Nephron progenitor cell (in vitro differentiated cells): ENCODE measurements around the gene TSKS.

Experiments used
- DNase-seq: peaks from one replicate; pipeline ENCODE4 v3.0.0; 2021
- H3K27ac Mint-ChIP-seq: 2 replicates; pipeline ENCODE4 v1.8.0; 2021; ENCODE audit warnings: mild to moderate bottlenecking, moderate library complexity, mixed read lengths
- H3K27me3 Mint-ChIP-seq: 2 replicates; pipeline ENCODE4 v1.8.0; 2021; ENCODE audit warnings: mild to moderate bottlenecking, low read depth, mixed read lengths; ENCODE audit not compliant: poor library complexity
- H3K36me3 Mint-ChIP-seq: 2 replicates; pipeline ENCODE4 v1.8.0; 2021; ENCODE audit warnings: low read depth, mixed read lengths
- H3K4me1 Mint-ChIP-seq: 2 replicates; pipeline ENCODE4 v1.8.0; 2021; ENCODE audit warnings: mixed read lengths
- H3K4me3 Mint-ChIP-seq: 2 replicates; pipeline ENCODE4 v1.8.0; 2021; ENCODE audit warnings: mild to moderate bottlenecking, moderate library complexity, mixed read lengths
- H3K9me3 Mint-ChIP-seq: 2 replicates; pipeline ENCODE4 v1.8.0; 2021; ENCODE audit warnings: mild to moderate bottlenecking, moderate library complexity, mixed read lengths
- TF ChIP-seq, protein P1 (sequence below): fragments of 200-600 bp; sonication (generic); IDR thresholded peaks from 2 replicates; pipeline ENCODE4 v1.5.0; 2021; ENCODE audit warnings: antibody characterized with exemption

Gene TSKS

DNA sequence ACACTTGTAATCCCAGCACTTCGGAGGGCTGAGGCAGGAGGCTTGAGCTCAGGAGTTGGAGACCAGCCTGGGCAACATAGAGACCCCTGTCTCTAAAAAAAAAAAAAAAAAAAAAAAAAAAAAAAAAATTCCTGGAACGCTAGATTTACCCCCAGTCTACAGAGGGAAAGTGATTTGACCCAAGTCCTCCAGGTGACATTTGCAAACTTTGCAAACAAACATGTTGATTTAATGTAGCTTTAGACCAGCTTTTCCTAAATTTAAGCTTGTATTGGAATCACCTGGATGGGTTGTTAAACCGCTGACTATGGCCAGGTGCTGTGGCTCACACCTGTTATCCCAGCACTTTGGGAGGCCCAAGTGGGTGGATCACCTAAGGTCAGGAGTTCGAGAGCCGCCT, 63.7 kb downstream of the TSKS start:
- Mint-ChIP-seq H3K36me3 (peaks cover 22% of the 10 kb centered on the region), H3K4me3 (no peak overlapping the region), H3K4me1 (peaks cover 24% of the 10 kb centered on the region), H3K27me3 (no peaks in the 10 kb centered on the region), H3K27ac (no peak overlapping the region), H3K9me3 (no peaks in the 10 kb centered on the region)
- no peak for DNase-seq
- TF ChIP-seq, protein P1, sequence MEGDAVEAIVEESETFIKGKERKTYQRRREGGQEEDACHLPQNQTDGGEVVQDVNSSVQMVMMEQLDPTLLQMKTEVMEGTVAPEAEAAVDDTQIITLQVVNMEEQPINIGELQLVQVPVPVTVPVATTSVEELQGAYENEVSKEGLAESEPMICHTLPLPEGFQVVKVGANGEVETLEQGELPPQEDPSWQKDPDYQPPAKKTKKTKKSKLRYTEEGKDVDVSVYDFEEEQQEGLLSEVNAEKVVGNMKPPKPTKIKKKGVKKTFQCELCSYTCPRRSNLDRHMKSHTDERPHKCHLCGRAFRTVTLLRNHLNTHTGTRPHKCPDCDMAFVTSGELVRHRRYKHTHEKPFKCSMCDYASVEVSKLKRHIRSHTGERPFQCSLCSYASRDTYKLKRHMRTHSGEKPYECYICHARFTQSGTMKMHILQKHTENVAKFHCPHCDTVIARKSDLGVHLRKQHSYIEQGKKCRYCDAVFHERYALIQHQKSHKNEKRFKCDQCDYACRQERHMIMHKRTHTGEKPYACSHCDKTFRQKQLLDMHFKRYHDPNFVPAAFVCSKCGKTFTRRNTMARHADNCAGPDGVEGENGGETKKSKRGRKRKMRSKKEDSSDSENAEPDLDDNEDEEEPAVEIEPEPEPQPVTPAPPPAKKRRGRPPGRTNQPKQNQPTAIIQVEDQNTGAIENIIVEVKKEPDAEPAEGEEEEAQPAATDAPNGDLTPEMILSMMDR = no peak

DNA sequence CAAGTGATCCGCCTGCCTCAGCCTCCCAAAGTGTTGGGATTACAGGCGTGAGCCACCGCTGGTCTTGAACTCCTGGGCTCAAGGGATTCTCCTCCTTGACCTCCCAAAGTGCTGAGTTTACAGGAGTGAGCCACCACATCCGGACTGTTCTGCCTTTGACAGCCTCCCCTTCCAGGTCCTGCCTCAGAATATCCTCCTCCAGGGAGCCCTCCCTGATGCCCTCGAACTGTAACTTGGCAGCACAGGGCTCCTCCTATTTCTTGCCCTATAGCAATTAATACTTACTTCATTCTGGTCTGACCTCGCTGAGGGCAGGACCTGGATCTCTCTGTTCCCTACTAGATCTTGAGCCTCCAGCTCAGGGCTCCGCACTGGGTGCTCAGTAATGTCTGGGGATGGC, 66.2 kb downstream of the TSKS start:
- no peak for DNase-seq
- no peak overlapping the region for H3K4me3 Mint-ChIP-seq

DNA sequence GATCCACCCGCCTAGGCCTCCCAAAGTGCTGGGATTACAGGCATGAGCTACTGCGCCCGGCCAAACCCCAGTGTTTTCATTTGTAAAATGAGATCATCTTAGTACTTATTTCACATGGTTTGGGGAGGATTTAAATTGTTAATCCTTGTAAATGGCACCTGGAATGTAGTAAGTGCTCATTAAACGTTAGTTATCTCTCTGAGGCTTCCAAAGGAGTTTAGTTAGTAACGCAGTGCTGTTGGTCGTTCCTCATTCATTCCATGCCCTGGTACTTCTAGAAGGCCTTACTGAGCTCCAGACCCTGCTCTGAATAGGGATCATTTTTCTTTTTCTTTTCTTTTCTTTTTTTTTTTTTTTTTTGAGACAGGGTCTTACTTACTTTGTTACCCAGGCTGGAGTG, 67.0 kb downstream of the TSKS start:
- H3K36me3 Mint-ChIP-seq = peaks cover 30% of the 10 kb centered on the region
- TF ChIP-seq, protein P1 = no peak
- H3K9me3 Mint-ChIP-seq = no peaks in the 10 kb centered on the region
- H3K4me1 Mint-ChIP-seq = peaks cover 33% of the 10 kb centered on the region
- H3K27ac Mint-ChIP-seq = no peak overlapping the region
- H3K27me3 Mint-ChIP-seq = no peaks in the 10 kb centered on the region
- H3K4me3 Mint-ChIP-seq = no peak overlapping the region
- DNase-seq = no peak

More for the DNA sequence above, 66.2 kb downstream of the TSKS start:
- H3K27me3 Mint-ChIP-seq = no peaks in the 10 kb centered on the region
- TF ChIP-seq, protein P1 = no peak
- no peak overlapping the region for H3K27ac Mint-ChIP-seq
- H3K9me3 Mint-ChIP-seq = no peaks in the 10 kb centered on the region
- peaks cover 30% of the 10 kb centered on the region for H3K36me3 Mint-ChIP-seq
- peaks cover 30% of the 10 kb centered on the region for H3K4me1 Mint-ChIP-seq

DNA sequence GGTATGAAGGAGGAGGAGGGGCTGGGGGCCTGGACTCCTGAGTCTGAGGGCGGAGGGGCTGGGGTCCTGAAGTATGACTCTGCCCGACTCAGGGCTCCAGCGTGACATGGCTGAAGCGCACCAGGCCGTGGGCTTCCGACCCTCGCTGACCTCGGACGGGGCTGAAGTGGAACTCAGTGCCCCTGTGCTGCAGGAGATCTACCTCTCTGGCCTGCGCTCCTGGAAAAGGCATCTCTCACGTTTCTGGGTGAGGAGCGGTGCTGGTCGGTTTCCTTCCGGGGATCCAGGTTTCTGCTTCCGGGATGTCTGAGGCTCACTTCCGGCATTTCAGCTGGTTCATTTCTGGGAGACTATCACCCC, 71.0 kb downstream of the TSKS start:
- no peak for DNase-seq
- Mint-ChIP-seq H3K4me1 (peaks cover 61% of the 10 kb centered on the region), H3K9me3 (no peaks in the 10 kb centered on the region), H3K36me3 (peaks cover 23% of the 10 kb centered on the region), H3K4me3 (peak overlapping the region; percentile 91), H3K27me3 (no peaks in the 10 kb centered on the region), H3K27ac (no peak overlapping the region)
- TF ChIP-seq, protein P1 = no peak

DNA sequence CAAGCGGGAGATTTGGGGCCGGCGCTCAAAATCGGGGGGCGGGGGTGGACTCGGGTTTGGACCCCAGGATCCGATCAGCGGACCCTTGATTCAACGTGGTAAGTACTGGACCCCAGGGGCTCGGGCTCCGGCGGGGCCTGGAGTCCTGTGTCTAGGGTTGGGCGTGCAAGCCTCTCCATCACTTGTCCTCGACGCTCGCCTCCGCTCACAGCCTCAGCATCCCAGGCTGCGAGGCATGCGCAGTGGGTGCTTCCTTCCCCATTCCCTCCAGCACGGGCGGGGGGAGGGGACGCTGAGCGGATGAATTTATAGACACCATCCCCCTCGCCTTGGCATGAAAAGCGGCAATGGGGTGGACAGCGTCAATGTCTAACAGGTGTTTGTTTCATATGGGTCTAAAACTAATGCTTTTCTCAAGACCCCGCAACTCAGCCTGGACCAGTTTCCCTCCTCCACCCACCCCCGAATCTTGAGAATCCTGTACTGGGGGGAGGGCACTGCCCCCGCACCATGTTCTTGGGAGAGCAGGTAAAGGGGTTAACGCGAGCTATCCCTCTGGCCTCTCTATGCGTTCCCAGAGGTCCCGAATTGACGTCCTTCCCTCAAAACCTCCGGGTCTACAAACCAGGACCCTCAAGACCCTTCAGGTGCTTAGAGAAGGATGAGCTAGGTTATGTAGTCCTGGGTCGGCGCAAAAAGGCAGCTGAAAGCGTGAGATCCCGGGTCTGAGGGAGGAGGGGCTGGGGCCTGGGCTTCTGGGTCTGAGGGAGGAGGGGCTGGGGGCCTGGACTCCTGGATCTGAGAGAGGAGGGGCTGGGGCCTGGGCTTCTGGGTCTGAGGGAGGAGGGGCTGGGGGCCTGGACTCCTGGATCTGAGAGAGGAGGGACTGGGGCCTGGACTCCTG, 71.6 kb downstream of the TSKS start:
- peaks cover 65% of the 10 kb centered on the region for H3K4me1 Mint-ChIP-seq
- no peaks in the 10 kb centered on the region for H3K9me3 Mint-ChIP-seq
- H3K4me3 Mint-ChIP-seq = peak overlapping the region; percentile 91
- H3K27me3 Mint-ChIP-seq = no peaks in the 10 kb centered on the region
- peaks cover 18% of the 10 kb centered on the region for H3K36me3 Mint-ChIP-seq
- H3K27ac Mint-ChIP-seq = peak overlapping the region; percentile 87
- peak; percentile 86 for DNase-seq
- TF ChIP-seq, protein P1 = no peak
